ENCODE results near the gene USP3.
A peak's percentile ranks its signal among the peaks of the same experiment; 100 is the strongest.

The USP3 gene

GRCh38 chr15:63466378-63467192 lies 37.8 kb upstream of the USP3 start:
- H3K27me3 ChIP-seq (ENCODE audit: control insufficient read depth in 3 of 3, insufficient read depth in 3 of 3, low read depth in 1 of 3, low read length in 3 of 3): no peaks in the 10 kb centered on the region
- no peak overlapping the region for H2BK12ac ChIP-seq (ENCODE audit: low read length)
- no peaks in the 10 kb centered on the region for H3K79me1 ChIP-seq (ENCODE audit: low read depth, low read length)
- peak overlapping the region; percentile 83 for H2AFZ ChIP-seq (ENCODE audit: low read length)
- peak; percentile 43 for DNase-seq (ENCODE audit: low spot score)
- no peak overlapping the region for H2BK15ac ChIP-seq (ENCODE audit: low read length)
- no peak overlapping the region for H3K14ac ChIP-seq (ENCODE audit: low read length)
- no peak overlapping the region for H3K9ac ChIP-seq (ENCODE audit: low read depth, low read length, poor library complexity)
- no peak overlapping the region for H2BK5ac ChIP-seq (ENCODE audit: low read length)
- H3K23ac ChIP-seq (ENCODE audit: low read depth, low read length, poor library complexity): no peak overlapping the region
- no peak overlapping the region for H4K8ac ChIP-seq (ENCODE audit: low read depth, low read length)
- WGBS, 2 donors (ENCODE audit: extremely low coverage in 2 of 2, insufficient read length in 2 of 2, insufficient replicate concordance in 1 of 2): no CpG with 5 or more reads among the region's 8 CpGs
- no peak overlapping the region for H2AK5ac ChIP-seq (ENCODE audit: low read depth, low read length)
- H3K36me3 ChIP-seq (replicated peaks in 1 of 2; ENCODE audit: control insufficient read depth in 2 of 2, insufficient read depth in 2 of 2, low read length in 2 of 2): no peaks in the 10 kb centered on the region
- H4K91ac ChIP-seq (ENCODE audit: low read depth, low read length, poor library complexity): no peak overlapping the region
- H2BK120ac ChIP-seq (ENCODE audit: low read depth, low read length): no peak overlapping the region
- no peaks in the 10 kb centered on the region for H3K9me3 ChIP-seq (replicated peaks in 1 of 2; ENCODE audit: control insufficient read depth in 2 of 2, insufficient read depth in 1 of 2, low read depth in 1 of 2, low read length in 2 of 2)
- no peak overlapping the region for H3K27ac ChIP-seq (replicated peaks; ENCODE audit: low read length)
- no peak overlapping the region for H3K4me2 ChIP-seq (ENCODE audit: insufficient read depth, low read length, poor library complexity, severe bottlenecking)
- H3K4ac ChIP-seq (ENCODE audit: low read length): no peak overlapping the region
- no peak overlapping the region for H3K18ac ChIP-seq (ENCODE audit: low read length)
- H3K4me1 ChIP-seq (ENCODE audit: control insufficient read depth in 2 of 2, insufficient read depth in 1 of 2, low read depth in 1 of 2, low read length in 2 of 2): peaks cover 5 to 18% of the 10 kb centered on the region in 2 donors
- no peak overlapping the region for H3K4me3 ChIP-seq (ENCODE audit: low read length in 2 of 2)

- Histone ChIP-seq H2BK5ac (ENCODE audit: low read length) (no peak overlapping the region), H3K18ac (ENCODE audit: low read length) (no peak overlapping the region), H3K23ac (ENCODE audit: low read depth, low read length, poor library complexity) (no peak overlapping the region), H2BK12ac (ENCODE audit: low read length) (no peak overlapping the region), H3K36me3 (replicated peaks in 1 of 2; ENCODE audit: control insufficient read depth in 2 of 2, insufficient read depth in 2 of 2, low read length in 2 of 2) (no peaks in the 10 kb centered on the region), H3K4me3 (ENCODE audit: low read length in 2 of 2) (no peak overlapping the region), H2AK5ac (ENCODE audit: low read depth, low read length) (no peak overlapping the region), H3K4me1 (ENCODE audit: control insufficient read depth in 2 of 2, insufficient read depth in 1 of 2, low read depth in 1 of 2, low read length in 2 of 2) (peaks cover 6 to 17% of the 10 kb centered on the region in 2 donors), H4K8ac (ENCODE audit: low read depth, low read length) (no peak overlapping the region), H3K9me3 (replicated peaks in 1 of 2; ENCODE audit: control insufficient read depth in 2 of 2, insufficient read depth in 1 of 2, low read depth in 1 of 2, low read length in 2 of 2) (no peaks in the 10 kb centered on the region), H2BK120ac (ENCODE audit: low read depth, low read length) (no peak overlapping the region), H2AFZ (ENCODE audit: low read length) (no peak overlapping the region), H3K79me1 (ENCODE audit: low read depth, low read length) (no peaks in the 10 kb centered on the region), H3K4ac (ENCODE audit: low read length) (no peak overlapping the region), H3K9ac (ENCODE audit: low read depth, low read length, poor library complexity) (no peak overlapping the region), H4K91ac (ENCODE audit: low read depth, low read length, poor library complexity) (no peak overlapping the region), H2BK15ac (ENCODE audit: low read length) (no peak overlapping the region), H3K27ac (replicated peaks; ENCODE audit: low read length) (no peak overlapping the region), H3K14ac (ENCODE audit: low read length) (no peak overlapping the region), H3K27me3 (ENCODE audit: control insufficient read depth in 3 of 3, insufficient read depth in 3 of 3, low read depth in 1 of 3, low read length in 3 of 3) (no peaks in the 10 kb centered on the region), H3K4me2 (ENCODE audit: insufficient read depth, low read length, poor library complexity, severe bottlenecking) (no peak overlapping the region)
- WGBS, 2 donors (ENCODE audit: extremely low coverage in 2 of 2, insufficient read length in 2 of 2, insufficient replicate concordance in 1 of 2): no CpG with 5 or more reads among the region's 5 CpGs
- DNase-seq (ENCODE audit: low spot score): no peak
Observed at GRCh38 chr15:63469190-63469589, 35.2 kb upstream of the USP3 start.

GRCh38 chr15:63469984-63470383 lies 34.4 kb upstream of the USP3 start:
- Histone ChIP-seq H2BK15ac (ENCODE audit: low read length) (no peak overlapping the region), H3K4me3 (ENCODE audit: low read length in 2 of 2) (no peak overlapping the region), H2BK5ac (ENCODE audit: low read length) (no peak overlapping the region), H3K14ac (ENCODE audit: low read length) (no peak overlapping the region), H2BK12ac (ENCODE audit: low read length) (no peak overlapping the region), H3K27me3 (ENCODE audit: control insufficient read depth in 3 of 3, insufficient read depth in 3 of 3, low read depth in 1 of 3, low read length in 3 of 3) (no peaks in the 10 kb centered on the region), H3K9me3 (replicated peaks in 1 of 2; ENCODE audit: control insufficient read depth in 2 of 2, insufficient read depth in 1 of 2, low read depth in 1 of 2, low read length in 2 of 2) (no peaks in the 10 kb centered on the region), H3K4me1 (ENCODE audit: control insufficient read depth in 2 of 2, insufficient read depth in 1 of 2, low read depth in 1 of 2, low read length in 2 of 2) (peaks cover 8 to 22% of the 10 kb centered on the region in 2 donors), H3K23ac (ENCODE audit: low read depth, low read length, poor library complexity) (no peak overlapping the region), H4K91ac (ENCODE audit: low read depth, low read length, poor library complexity) (no peak overlapping the region), H3K4ac (ENCODE audit: low read length) (no peak overlapping the region), H4K8ac (ENCODE audit: low read depth, low read length) (no peak overlapping the region), H2AK5ac (ENCODE audit: low read depth, low read length) (no peak overlapping the region), H2BK120ac (ENCODE audit: low read depth, low read length) (no peak overlapping the region), H3K4me2 (ENCODE audit: insufficient read depth, low read length, poor library complexity, severe bottlenecking) (no peak overlapping the region), H2AFZ (ENCODE audit: low read length) (no peak overlapping the region), H3K18ac (ENCODE audit: low read length) (no peak overlapping the region), H3K9ac (ENCODE audit: low read depth, low read length, poor library complexity) (no peak overlapping the region), H3K36me3 (replicated peaks in 1 of 2; ENCODE audit: control insufficient read depth in 2 of 2, insufficient read depth in 2 of 2, low read length in 2 of 2) (no peaks in the 10 kb centered on the region), H3K79me1 (ENCODE audit: low read depth, low read length) (no peaks in the 10 kb centered on the region), H3K27ac (replicated peaks; ENCODE audit: low read length) (no peak overlapping the region)
- no CpG with 5 or more reads among the region's 2 CpGs for WGBS, 2 donors (ENCODE audit: extremely low coverage in 2 of 2, insufficient read length in 2 of 2, insufficient replicate concordance in 1 of 2)
- no peak for DNase-seq (ENCODE audit: low spot score)

- H2AFZ ChIP-seq (ENCODE audit: low read length): no peak overlapping the region
- no peaks in the 10 kb centered on the region for H3K79me1 ChIP-seq (ENCODE audit: low read depth, low read length)
- H3K9ac ChIP-seq (ENCODE audit: low read depth, low read length, poor library complexity): no peak overlapping the region
- H3K14ac ChIP-seq (ENCODE audit: low read length): no peak overlapping the region
- H2BK15ac ChIP-seq (ENCODE audit: low read length): no peak overlapping the region
- no peak overlapping the region for H3K4me3 ChIP-seq (ENCODE audit: low read length in 2 of 2)
- no peak overlapping the region for H2BK12ac ChIP-seq (ENCODE audit: low read length)
- no peak overlapping the region for H2AK5ac ChIP-seq (ENCODE audit: low read depth, low read length)
- DNase-seq (ENCODE audit: low spot score): no peak
- no peaks in the 10 kb centered on the region for H3K9me3 ChIP-seq (replicated peaks in 1 of 2; ENCODE audit: control insufficient read depth in 2 of 2, insufficient read depth in 1 of 2, low read depth in 1 of 2, low read length in 2 of 2)
- H3K23ac ChIP-seq (ENCODE audit: low read depth, low read length, poor library complexity): no peak overlapping the region
- no peak overlapping the region for H3K18ac ChIP-seq (ENCODE audit: low read length)
- H2BK120ac ChIP-seq (ENCODE audit: low read depth, low read length): no peak overlapping the region
- no peak overlapping the region for H2BK5ac ChIP-seq (ENCODE audit: low read length)
- H3K27ac ChIP-seq (replicated peaks; ENCODE audit: low read length): no peak overlapping the region
- H3K4me1 ChIP-seq (ENCODE audit: control insufficient read depth in 2 of 2, insufficient read depth in 1 of 2, low read depth in 1 of 2, low read length in 2 of 2): peaks cover 13 to 20% of the 10 kb centered on the region in 2 donors
- no peak overlapping the region for H4K91ac ChIP-seq (ENCODE audit: low read depth, low read length, poor library complexity)
- no CpG with 5 or more reads among the region's 9 CpGs for WGBS, 2 donors (ENCODE audit: extremely low coverage in 2 of 2, insufficient read length in 2 of 2, insufficient replicate concordance in 1 of 2)
- no peak overlapping the region for H3K4me2 ChIP-seq (ENCODE audit: insufficient read depth, low read length, poor library complexity, severe bottlenecking)
- H4K8ac ChIP-seq (ENCODE audit: low read depth, low read length): no peak overlapping the region
- H3K36me3 ChIP-seq (replicated peaks in 1 of 2; ENCODE audit: control insufficient read depth in 2 of 2, insufficient read depth in 2 of 2, low read length in 2 of 2): no peaks in the 10 kb centered on the region
- H3K27me3 ChIP-seq (ENCODE audit: control insufficient read depth in 3 of 3, insufficient read depth in 3 of 3, low read depth in 1 of 3, low read length in 3 of 3): no peaks in the 10 kb centered on the region
- H3K4ac ChIP-seq (ENCODE audit: low read length): no peak overlapping the region
Observed at GRCh38 chr15:63473007-63473748, 31.2 kb upstream of the USP3 start.
